ENCODE data around the gene C11orf54.
A peak's percentile ranks its signal among the peaks of the same experiment; 100 is the strongest.
"Not testable (repeated sequence)": the region's sequence is repeated elsewhere in the genome, so short reads cannot be mapped to it uniquely, and the experiment has no call there.

C11orf54 gene

GRCh38 chr11:93772123-93772522 is 30.7 kb downstream of the C11orf54 start:
- DNase-seq, result no peak

- DNase-seq, result no peak
These were observed 31.6 kb downstream of the C11orf54 start for GRCh38 chr11:93773045-93773477.

GRCh38 chr11:93773601-93774200 is 32.2 kb downstream of the C11orf54 start:
- DNase-seq, result no peak

GRCh38 chr11:93774560-93774959 is 33.1 kb downstream of the C11orf54 start:
- DNase-seq, result not testable (repeated sequence)

GRCh38 chr11:93775289-93775688 is 33.8 kb downstream of the C11orf54 start:
- no peak for DNase-seq

- DNase-seq, result no peak
These were observed 41.9 kb downstream of the C11orf54 start for GRCh38 chr11:93783362-93783761.

- DNase-seq, result no peak
These were observed 42.3 kb downstream of the C11orf54 start for GRCh38 chr11:93783765-93784144.

- peak; percentile 81 for DNase-seq
These were observed 42.9 kb downstream of the C11orf54 start, which contains the start of gene MED17 for GRCh38 chr11:93784145-93784934. Gene MED17 (plus strand): TSS chr11:93784282. CDS start chr11:93784514, 232 bp downstream.

- DNase-seq, result no peak
These were observed 43.5 kb downstream of the C11orf54 start for GRCh38 chr11:93784935-93785360.

GRCh38 chr11:93791493-93791892 is 50.0 kb downstream of the C11orf54 start:
- no peak for DNase-seq

GRCh38 chr11:93796441-93797231 is 55.2 kb downstream of the C11orf54 start:
- DNase-seq, result no peak

- no peak for DNase-seq
These were observed 59.9 kb downstream of the C11orf54 start for GRCh38 chr11:93801366-93801765.

- no peak for DNase-seq
These were observed 63.4 kb downstream of the C11orf54 start for GRCh38 chr11:93804879-93805278.

GRCh38 chr11:93807980-93808379 is 66.5 kb downstream of the C11orf54 start:
- DNase-seq, result no peak

- no peak for DNase-seq
These were observed 72.5 kb downstream of the C11orf54 start for GRCh38 chr11:93813974-93814373.

All from GDM1 (cell line).